ENCODE measurements around the gene ZNF275. TPM values are rescaled to one million over a fixed set of nuclear protein-coding genes. Genes with fewer than 3 reads are reported as not detected.

Gene ZNF275
- total and polyA plus RNA-seq, 2 of the 8 experiments (the other 6 are each of a cell fraction or from before 2014, with no cell fraction given) = 8.2 to 9.1 TPM

DNA sequence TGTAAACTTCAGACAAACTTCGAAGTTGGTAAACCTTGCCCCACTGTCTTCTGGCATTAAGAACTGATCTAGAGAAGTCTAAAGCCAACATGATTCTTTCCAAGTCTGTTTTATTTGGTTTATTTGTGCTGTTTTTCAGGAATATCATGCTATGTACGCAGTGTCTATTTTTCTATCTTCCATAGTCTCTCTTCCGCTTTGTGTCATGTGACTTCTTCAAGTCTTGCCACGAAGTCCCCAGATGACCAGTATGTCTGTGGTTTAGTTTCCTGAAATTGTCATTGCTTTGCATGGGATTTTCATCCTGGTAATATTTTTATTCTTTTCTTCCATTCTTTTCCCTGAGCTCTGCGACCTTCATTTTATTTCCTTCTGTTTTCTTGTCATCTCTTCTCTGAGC, 52.1 kb downstream of the ZNF275 start:
- no peak overlapping the region for H3K9ac ChIP-seq (replicated peaks in 1 of 4; ENCODE audit: extremely low read depth in 1 of 4, low read depth in 3 of 4, low read length in 3 of 4)
- H3K79me1 ChIP-seq (ENCODE audit: low read depth, low read length) = no peaks in the 10 kb centered on the region
- CTCF ChIA-PET (ENCODE audit: partially characterized antibody) = interaction anchor here (0.6 kb wide), 1 partner anchor 268 kb away, joined by 3 read pairs; no protein-coding TSS in a partner anchor
- POLR2A ChIA-PET (ENCODE audit: partially characterized antibody) = no interaction called here
- H2BK15ac ChIP-seq (ENCODE audit: low read length) = no peak overlapping the region
- DNase-seq (ENCODE audit: low read depth in 1 of 2, low spot score in 2 of 2) = no peak
- no peak overlapping the region for H3K56ac ChIP-seq (replicated peaks; ENCODE audit: insufficient read length, low read depth, low read length)
- no peak overlapping the region for H4K5ac ChIP-seq (ENCODE audit: insufficient read length, low read depth, low read length)
- H2BK20ac ChIP-seq (ENCODE audit: low read length) = no peak overlapping the region
- H2AFZ ChIP-seq (ENCODE audit: low read length) = no peak overlapping the region
- H4K8ac ChIP-seq (ENCODE audit: extremely low read depth, insufficient read depth, low read length) = no peak overlapping the region
- 95% methylated on average over 4 of the region's 5 CpGs; no CpG with 5 or more reads in 1 of the 2 experiments for whole genome bisulfite sequencing, 2 experiments (ENCODE audit: extremely low coverage in 1 of 2, insufficient coverage in 1 of 2, insufficient read length in 1 of 2, insufficient replicate concordance in 2 of 2, low coverage in 1 of 2, low lambda C conversion rate in 2 of 2, missing lambda C conversion rate in 1 of 2)
- H3K79me2 ChIP-seq (ENCODE audit: control insufficient read depth in 1 of 2, insufficient read depth in 2 of 2, low read length in 2 of 2) = no peaks in the 10 kb centered on the region
- no peaks in the 10 kb centered on the region for H3K4me1 ChIP-seq (replicated peaks in 1 of 4; ENCODE audit: control insufficient read depth in 3 of 4, insufficient read depth in 4 of 4, low read length in 3 of 4)
- no peak for FAIRE-seq
- H3K14ac ChIP-seq (ENCODE audit: insufficient read length) = no peak overlapping the region
- no peak overlapping the region for H2BK5ac ChIP-seq (ENCODE audit: low read depth, low read length)
- peaks cover 35% of the 10 kb centered on the region; the same call in 1 of the 2 replicates for H3K23me2 ChIP-seq (ENCODE audit: low read depth, low read length)
- peaks cover 5 to 13% of the 10 kb centered on the region in 2 experiments; a peak in 2 of 4 replicates for H3K9me3 ChIP-seq (ENCODE audit: insufficient read depth in 2 of 2, low read depth in 1 of 2, low read length in 1 of 2)
- no peak overlapping the region for H2BK120ac ChIP-seq (replicated peaks; ENCODE audit: low read depth, low read length)
- H3K27ac ChIP-seq (ENCODE audit: low read depth, low read length) = no peak overlapping the region
- H3K36me3 ChIP-seq (ENCODE audit: control insufficient read depth in 2 of 4, insufficient read depth in 4 of 4, low read length in 3 of 4) = no peaks in the 10 kb centered on the region
- no peak overlapping the region for H3K4me3 ChIP-seq (ENCODE audit: extremely low read depth in 1 of 4, insufficient read depth in 2 of 4, low read depth in 3 of 4, low read length in 4 of 4)
- no peak overlapping the region for H4K91ac ChIP-seq (replicated peaks; ENCODE audit: insufficient read length, low read length)
- no peak overlapping the region for H3K4me2 ChIP-seq (ENCODE audit: insufficient read depth in 1 of 2, low read depth in 2 of 2, low read length in 2 of 2)
- no peak overlapping the region for H3K18ac ChIP-seq (ENCODE audit: extremely low read depth, low read length)
- no peak overlapping the region for H2BK12ac ChIP-seq (ENCODE audit: low read depth, low read length)
- H4K20me1 ChIP-seq (replicated peaks in 1 of 2; ENCODE audit: control insufficient read depth in 1 of 2, insufficient read depth in 2 of 2, low read length in 2 of 2) = peaks cover 0 to 2% of the 10 kb centered on the region in 2 experiments
- H3K4ac ChIP-seq (replicated peaks; ENCODE audit: insufficient read length, low read depth, low read length) = no peak overlapping the region
- H2AK5ac ChIP-seq (ENCODE audit: low read depth, low read length) = no peak overlapping the region
- no peak overlapping the region for H3K23ac ChIP-seq (ENCODE audit: insufficient read length)
- H3K27me3 ChIP-seq (replicated peaks in 1 of 4; ENCODE audit: control insufficient read depth in 3 of 4, extremely low read depth in 1 of 4, insufficient read depth in 3 of 4, low read length in 3 of 4) = no peaks in the 10 kb centered on the region
- no peak for TF ChIP-seq MAFK (IDR thresholded peaks at IDR 0.05; ENCODE audit: low read depth, low read length)
- TF ChIP-seq SP4 (IDR thresholded peaks at IDR 0.05; ENCODE audit: low read length) = no peak
- TF ChIP-seq CHD2 (IDR thresholded peaks at IDR 0.05; ENCODE audit: low read length) = no peak
- no peak for TF ChIP-seq TBP (IDR thresholded peaks at IDR 0.05; ENCODE audit: low read depth, low read length)
- TF ChIP-seq, protein P1, sequence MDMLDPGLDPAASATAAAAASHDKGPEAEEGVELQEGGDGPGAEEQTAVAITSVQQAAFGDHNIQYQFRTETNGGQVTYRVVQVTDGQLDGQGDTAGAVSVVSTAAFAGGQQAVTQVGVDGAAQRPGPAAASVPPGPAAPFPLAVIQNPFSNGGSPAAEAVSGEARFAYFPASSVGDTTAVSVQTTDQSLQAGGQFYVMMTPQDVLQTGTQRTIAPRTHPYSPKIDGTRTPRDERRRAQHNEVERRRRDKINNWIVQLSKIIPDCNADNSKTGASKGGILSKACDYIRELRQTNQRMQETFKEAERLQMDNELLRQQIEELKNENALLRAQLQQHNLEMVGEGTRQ (IDR thresholded peaks at IDR 0.05; ENCODE audit: low read length) = no peak
- no peak for TF ChIP-seq POLR2AphosphoS5 (IDR thresholded peaks at IDR 0.05; ENCODE audit: low read depth, low read length)
- TF ChIP-seq FOSL1 (IDR thresholded peaks at IDR 0.05; ENCODE audit: insufficient read depth, low read depth, low read length) = no peak
- TF ChIP-seq, protein P2, sequence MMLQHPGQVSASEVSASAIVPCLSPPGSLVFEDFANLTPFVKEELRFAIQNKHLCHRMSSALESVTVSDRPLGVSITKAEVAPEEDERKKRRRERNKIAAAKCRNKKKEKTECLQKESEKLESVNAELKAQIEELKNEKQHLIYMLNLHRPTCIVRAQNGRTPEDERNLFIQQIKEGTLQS (IDR thresholded peaks at IDR 0.05; ENCODE audit: insufficient read depth, low read depth, low read length) = no peak
- TF ChIP-seq KDM1A (IDR thresholded peaks at IDR 0.05; ENCODE audit: borderline replicate concordance, low read length) = no peak
- TF ChIP-seq SAP30 (IDR thresholded peaks at IDR 0.05; ENCODE audit: insufficient read depth, insufficient replicate concordance, low read length) = no peak
- no peak for TF ChIP-seq TAF1 (IDR thresholded peaks at IDR 0.05; ENCODE audit: low read depth, low read length)
- no peak for TF ChIP-seq SIN3A (conservative IDR thresholded peaks at IDR 0.05 in 1 of 2, IDR thresholded peaks at IDR 0.05 in 1 of 2; ENCODE audit: low read depth in 1 of 2, low read length in 2 of 2)
- no peak for TF ChIP-seq ASH2L (IDR thresholded peaks at IDR 0.05; ENCODE audit: low read length)

All from H1 (cell line).